Ovary (tissue), 3 donors: ENCODE results near the gene IGF2BP2.

Experiments used
- CTCF ChIP-seq, 3 donors: fragments of 450-650 bp in 2 of 3; fragments of 200-600 bp in 1 of 3; IDR thresholded peaks; one replicate each; pipeline versions ENCODE4 v1.5.1 to v1.8.0; 2016 to 2022; ENCODE audit warnings: antibody characterized with exemption in 3 of 3, mild to moderate bottlenecking in 1 of 3
- POLR2A ChIP-seq: fragments of 450-650 bp; IDR thresholded peaks from one replicate; pipeline ENCODE4 v1.6.1; 2017; ENCODE audit warnings: antibody characterized with exemption, mild to moderate bottlenecking, moderate library complexity
- donor health status: DM: no; HTN: no; CAD: no.

GRCh38 chr3:185730550-185730949 is 94.3 kb downstream of the IGF2BP2 start:
- TF ChIP-seq POLR2A = no peak
- no peak for TF ChIP-seq CTCF (IDR thresholded peaks at IDR 0.05)
